GM12875 (cell line): Measurements from ENCODE around the gene LRRC25.
A peak's percentile ranks its signal among the peaks of the same experiment; 100 is the strongest.

ENCODE experiments used
- H3K4me3 ChIP-seq: one replicate; pipeline ENCODE4 v1.5.1; 2011; ENCODE audit warnings: low read depth, low read length, control low read depth
- CTCF ChIP-seq: IDR thresholded peaks from 2 replicates; pipeline ENCODE4 v1.5.1; 2011; ENCODE audit warnings: low read depth, mild to moderate bottlenecking, control low read depth, inconsistent platforms, low read length, moderate library complexity, borderline replicate concordance; ENCODE audit not compliant: insufficient read depth

LRRC25 gene

DNA sequence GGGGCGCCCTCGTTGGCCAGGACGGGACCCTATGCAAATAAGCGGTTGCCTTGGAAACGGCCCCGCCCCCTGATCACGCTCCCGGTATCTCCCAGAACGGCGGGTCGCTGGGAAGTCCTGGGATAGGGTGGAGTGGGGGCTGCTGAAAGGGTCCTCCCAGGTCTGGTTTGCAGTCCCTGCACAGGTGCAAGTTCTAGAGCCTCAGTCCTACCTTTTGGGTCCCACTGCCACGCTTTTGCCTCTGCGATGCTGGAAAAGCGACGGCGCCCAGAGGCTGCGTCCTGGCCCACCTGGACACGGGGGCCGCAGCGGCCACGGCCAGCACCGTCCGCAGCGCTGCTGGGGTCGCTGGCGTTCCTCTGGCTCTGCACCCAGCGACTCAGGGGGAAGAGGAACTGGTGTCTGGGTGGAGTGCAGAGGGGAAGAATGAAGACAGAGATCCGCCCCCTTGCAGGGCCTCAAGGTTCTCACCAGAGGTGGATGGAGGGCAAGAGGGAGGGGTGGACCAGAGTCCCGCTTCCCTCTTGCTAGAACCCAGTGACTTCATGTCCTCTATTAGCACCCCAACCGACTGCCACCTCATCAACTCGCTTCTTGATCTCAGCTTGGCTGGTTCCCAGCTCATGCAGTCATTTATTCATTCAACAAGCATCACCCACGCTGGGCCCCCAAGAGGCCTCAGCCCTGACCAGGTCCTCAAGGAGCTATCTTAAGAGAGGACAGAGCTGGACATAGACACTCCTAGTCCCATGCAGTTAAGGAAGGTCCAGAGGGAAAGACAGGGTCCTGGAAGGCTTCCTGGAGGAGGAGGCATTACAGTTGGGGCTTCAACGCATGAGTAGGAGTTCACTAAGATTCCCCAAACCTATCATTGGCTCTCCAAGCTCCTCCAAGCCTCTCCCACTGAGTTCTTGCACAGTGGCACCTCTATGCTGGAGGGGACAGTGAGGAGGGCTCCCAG is at the start of gene LRRC25:
Gene LRRC25 (minus strand): TSS at position 381 of the 961 bp plus-strand sequence. CDS start 659 bp downstream, outside the sequence.
- peak within 1 kb of the TSS; percentile 49 for H3K4me3 ChIP-seq
- TF ChIP-seq CTCF = no peak

DNA sequence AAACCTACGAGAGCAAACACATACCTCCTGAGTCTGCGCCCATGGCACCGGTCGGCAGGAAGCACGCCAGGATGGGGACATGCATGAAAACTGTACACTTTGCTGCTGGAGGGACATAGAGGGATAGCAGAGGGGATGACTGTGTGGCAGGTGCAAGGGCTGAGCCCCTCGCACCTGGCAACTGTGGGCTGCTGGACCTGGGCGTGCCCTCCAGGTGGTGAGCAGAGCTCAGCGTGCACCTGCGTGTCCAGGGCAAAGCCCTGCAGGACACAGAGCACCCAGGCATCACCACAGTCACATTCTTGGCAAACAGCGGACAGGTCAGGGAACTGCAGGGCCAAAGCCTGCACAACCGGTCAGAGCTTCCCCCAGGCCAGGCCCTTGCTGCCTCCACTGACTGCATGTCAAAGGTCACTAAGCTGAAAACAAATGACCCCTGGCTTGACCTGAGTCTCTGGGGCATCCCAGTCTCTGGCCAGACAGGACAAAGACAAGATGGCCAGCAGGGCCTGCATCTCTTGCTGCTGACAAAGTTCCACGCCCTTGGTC is 49.5 kb upstream of the LRRC25 start:
- no peak overlapping the region for H3K4me3 ChIP-seq
- no peak for TF ChIP-seq CTCF

DNA sequence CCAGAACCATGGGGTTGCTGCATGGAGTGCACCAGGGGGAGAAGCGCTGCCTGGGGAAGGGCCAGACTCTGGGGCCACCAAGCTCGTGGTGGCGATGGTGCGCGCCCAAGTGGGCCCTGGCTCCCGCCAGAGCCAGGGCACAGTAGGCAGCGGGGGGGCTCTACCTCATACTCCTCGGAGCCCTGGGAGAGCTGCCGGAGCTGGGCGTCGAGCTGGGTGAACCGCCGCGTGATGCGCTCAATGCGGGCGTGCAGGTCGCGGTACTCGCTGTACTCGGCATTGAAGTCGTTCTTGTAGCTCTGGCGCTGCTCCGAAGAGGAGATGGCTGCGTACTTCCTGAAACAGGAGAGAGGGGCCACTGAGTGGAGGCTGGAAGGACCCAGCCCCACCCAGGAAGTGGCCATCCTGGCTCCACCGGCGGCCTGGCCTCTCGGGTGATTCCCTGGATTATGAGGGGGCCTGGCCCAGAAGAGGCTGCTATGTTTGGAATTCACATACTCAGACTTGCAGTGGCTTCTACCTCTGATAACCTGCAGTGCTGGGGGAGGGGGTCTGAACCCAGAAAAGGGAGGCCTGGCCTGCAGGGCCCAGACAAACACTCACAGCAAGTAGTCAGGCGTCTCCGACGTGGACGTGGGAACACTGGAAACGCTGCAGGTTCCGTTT is 48.9 kb upstream of the LRRC25 start:
- no peak for TF ChIP-seq CTCF
- H3K4me3 ChIP-seq = no peak overlapping the region

DNA sequence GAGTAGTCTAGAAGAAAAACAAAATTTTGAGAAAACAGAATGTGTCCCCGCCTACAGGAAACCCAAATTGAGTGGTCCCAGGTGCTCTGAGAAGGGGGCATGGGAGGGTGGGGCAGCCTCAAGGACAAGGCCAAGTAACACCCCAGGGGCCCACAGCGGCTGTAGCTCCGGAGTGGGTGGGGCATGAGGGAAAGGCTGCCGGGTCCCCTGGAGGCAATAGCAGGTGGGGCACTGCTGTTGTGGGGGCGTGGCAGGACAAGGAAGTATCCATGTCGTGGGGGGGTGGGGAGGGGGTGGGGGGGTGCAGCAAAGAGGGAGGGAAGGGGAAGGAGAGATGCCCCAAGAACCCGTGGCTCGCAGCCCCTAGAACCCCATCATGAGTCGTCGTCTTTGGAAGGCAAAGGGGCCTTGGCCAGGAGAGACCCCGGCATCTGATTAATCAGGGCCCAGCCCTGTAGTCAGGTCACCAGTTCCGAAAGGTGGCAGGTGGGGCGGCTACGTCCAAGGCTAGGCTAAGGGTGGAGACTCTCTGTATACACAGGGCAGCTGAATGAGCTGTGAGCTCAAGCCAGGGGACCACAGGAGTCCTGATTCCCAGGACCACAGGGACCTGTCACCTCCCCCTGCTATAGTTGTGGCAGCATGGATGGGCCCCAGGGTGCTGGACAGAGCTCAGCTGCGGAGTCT is 48.0 kb upstream of the LRRC25 start:
- H3K4me3 ChIP-seq = no peak overlapping the region

DNA sequence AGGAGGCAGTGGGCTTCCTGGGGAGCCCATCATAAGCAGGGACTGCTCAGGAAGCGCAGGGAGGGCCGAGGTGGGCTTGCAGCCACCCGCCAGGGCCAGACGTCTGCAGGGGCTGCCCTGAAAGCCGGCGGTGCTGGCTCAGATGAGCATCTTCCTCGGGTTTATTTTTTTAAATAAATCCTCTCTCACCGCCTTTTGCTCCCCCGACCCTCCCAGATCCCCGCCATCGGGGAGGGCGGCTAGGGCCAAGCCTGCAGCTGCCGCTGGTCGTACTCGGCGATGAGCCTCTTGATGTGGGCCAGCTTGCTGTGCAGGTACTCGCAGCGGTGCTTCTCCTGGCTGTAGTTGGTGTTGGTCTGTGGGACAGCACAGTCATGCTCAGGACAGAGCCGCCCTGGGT is 47.1 kb upstream of the LRRC25 start:
- TF ChIP-seq CTCF = no peak
- H3K4me3 ChIP-seq = no peak overlapping the region

More for the DNA sequence above, 48.0 kb upstream of the LRRC25 start:
- no peak for TF ChIP-seq CTCF

GRCh38 chr19:18443831-18444230 is 46.4 kb upstream of the LRRC25 start:
- no peak for TF ChIP-seq CTCF
- H3K4me3 ChIP-seq = no peak overlapping the region
